WERI-Rb-1 (cell line): ENCODE measurements around the gene NSUN2.

Source experiments
- DNase-seq: peaks from one replicate; pipeline ENCODE4 v3.0.0-alpha.2; 2020
- H3K27ac ChIP-seq: fragments of 250-450 bp; sonication (Bioruptor Pico); 2 replicates; pipeline ENCODE4 v1.5.1; 2020; ENCODE audit warnings: mild to moderate bottlenecking, moderate library complexity
- H3K27me3 ChIP-seq: fragments of 250-450 bp; sonication (Bioruptor Pico); 2 replicates; pipeline ENCODE4 v1.5.1; 2021; ENCODE audit warnings: mild to moderate bottlenecking, low read depth, moderate library complexity; ENCODE audit not compliant: insufficient read depth, severe bottlenecking
- H3K36me3 ChIP-seq: fragments of 250-450 bp; sonication (Bioruptor Pico); 2 replicates; pipeline ENCODE4 v1.5.1; 2020; ENCODE audit warnings: mild to moderate bottlenecking, moderate library complexity
- H3K4me3 ChIP-seq: 2 replicates; pipeline ENCODE4 v1.5.1; 2011; ENCODE audit warnings: low read depth, mild to moderate bottlenecking, control low read depth, low read length
- H3K9me3 ChIP-seq: fragments of 250-450 bp; sonication (Bioruptor Pico); 2 replicates; pipeline ENCODE4 v1.5.1; 2021; ENCODE audit warnings: mild to moderate bottlenecking, moderate library complexity; ENCODE audit not compliant: severe bottlenecking
- CTCF ChIP-seq: IDR thresholded peaks from 2 replicates; pipeline ENCODE4 v1.5.1; 2011; ENCODE audit warnings: low read depth, mild to moderate bottlenecking, control low read depth, inconsistent platforms, low read length

Gene NSUN2

GRCh38 chr5:6601816-6602215 is 31.0 kb downstream of the NSUN2 start:
- peaks cover 88% of the 10 kb centered on the region for H3K36me3 ChIP-seq
- H3K27ac ChIP-seq: no peak overlapping the region
- H3K27me3 ChIP-seq: no peaks in the 10 kb centered on the region
- no peak for DNase-seq
- TF ChIP-seq CTCF: no peak
- H3K9me3 ChIP-seq: no peaks in the 10 kb centered on the region
- no peak overlapping the region for H3K4me3 ChIP-seq

GRCh38 chr5:6601271-6601670 is 31.6 kb downstream of the NSUN2 start:
- TF ChIP-seq CTCF: no peak
- H3K4me3 ChIP-seq: no peak overlapping the region
- H3K9me3 ChIP-seq: no peaks in the 10 kb centered on the region
- no peak overlapping the region for H3K27ac ChIP-seq
- H3K27me3 ChIP-seq: no peaks in the 10 kb centered on the region
- H3K36me3 ChIP-seq: peaks cover 88% of the 10 kb centered on the region
- DNase-seq: peak; percentile 78

- no peaks in the 10 kb centered on the region for H3K9me3 ChIP-seq
- H3K27ac ChIP-seq: no peak overlapping the region
- TF ChIP-seq CTCF: no peak
- no peaks in the 10 kb centered on the region for H3K27me3 ChIP-seq
- peaks cover 73% of the 10 kb centered on the region for H3K36me3 ChIP-seq
- no peak overlapping the region for H3K4me3 ChIP-seq
- no peak for DNase-seq
These were observed 33.1 kb downstream of the NSUN2 start for GRCh38 chr5:6599739-6600138.

- no peak overlapping the region for H3K4me3 ChIP-seq
- TF ChIP-seq CTCF: no peak
- H3K27ac ChIP-seq: no peak overlapping the region
- H3K27me3 ChIP-seq: no peaks in the 10 kb centered on the region
- DNase-seq: no peak
- H3K36me3 ChIP-seq: peaks cover 60% of the 10 kb centered on the region
- no peaks in the 10 kb centered on the region for H3K9me3 ChIP-seq
These were observed 34.4 kb downstream of the NSUN2 start for GRCh38 chr5:6598351-6598900.

- H3K36me3 ChIP-seq: peaks cover 52% of the 10 kb centered on the region
- no peak for TF ChIP-seq CTCF
These were observed 35.3 kb downstream of the NSUN2 start for GRCh38 chr5:6597557-6597956.

GRCh38 chr5:6596388-6596787 is 36.5 kb downstream of the NSUN2 start:
- Histone ChIP-seq H3K27ac (no peak overlapping the region), H3K4me3 (no peak overlapping the region), H3K27me3 (no peaks in the 10 kb centered on the region), H3K36me3 (peaks cover 40% of the 10 kb centered on the region), H3K9me3 (no peaks in the 10 kb centered on the region)
- no peak for DNase-seq
- no peak for TF ChIP-seq CTCF

More at GRCh38 chr5:6597557-6597956, 35.3 kb downstream of the NSUN2 start:
- Histone ChIP-seq H3K9me3 (no peaks in the 10 kb centered on the region), H3K27me3 (no peaks in the 10 kb centered on the region), H3K4me3 (no peak overlapping the region), H3K27ac (no peak overlapping the region)
- no peak for DNase-seq
